NT2/D1 (cell line): ENCODE measurements around the gene SDR39U1.
A peak's percentile ranks its signal among the peaks of the same experiment; 100 is the strongest.
"Not testable (repeated sequence)": the region's sequence is repeated elsewhere in the genome, so short reads cannot be mapped to it uniquely, and the experiment has no call there.

Source experiments
- DNase-seq: peaks from one replicate; pipeline ENCODE4 v3.0.0-alpha.2; 2011; ENCODE audit warnings: low read depth, low spot score
- H3K27me3 ChIP-seq: 2 replicates; pipeline ENCODE4 v1.6.0; 2011; ENCODE audit warnings: mild to moderate bottlenecking; ENCODE audit not compliant: insufficient read length, insufficient read depth
- H3K36me3 ChIP-seq: 2 replicates; pipeline ENCODE4 v1.6.1; 2011; ENCODE audit warnings: mild to moderate bottlenecking, low read length, mixed read lengths; ENCODE audit not compliant: insufficient read depth, insufficient read length
- H3K4me1 ChIP-seq: 2 replicates; pipeline ENCODE4 v1.5.1; 2011; ENCODE audit not compliant: insufficient read depth, insufficient read length
- H3K4me3 ChIP-seq: 2 replicates; pipeline ENCODE4 v1.5.1; 2011; ENCODE audit warnings: low read depth; ENCODE audit not compliant: insufficient read length
- H3K9ac ChIP-seq: 2 replicates; pipeline ENCODE4 v1.6.0; 2011; ENCODE audit warnings: low read depth; ENCODE audit not compliant: insufficient read length
- H3K9me3 ChIP-seq: 2 replicates; pipeline ENCODE4 v1.5.1; 2011; ENCODE audit warnings: mild to moderate bottlenecking, low read length; ENCODE audit not compliant: insufficient read depth
- SUZ12 ChIP-seq: IDR thresholded peaks from 2 replicates; pipeline ENCODE4 v1.6.1; 2011; ENCODE audit not compliant: insufficient read length, insufficient read depth; ENCODE audit errors: extremely low read depth
- YY1 ChIP-seq: IDR thresholded peaks from 2 replicates; pipeline ENCODE4 v1.6.1; 2011; ENCODE audit not compliant: insufficient read length, insufficient read depth
- ZNF274 ChIP-seq: IDR thresholded peaks from 2 replicates; pipeline ENCODE4 v1.6.1; 2011; ENCODE audit warnings: mild to moderate bottlenecking, low read depth, low read length

The SDR39U1 gene

GRCh38 chr14:24442240-24443052, at the start of gene SDR39U1:
SDR39U1 (minus strand) TSS chr14:24442776; CDS start chr14:24442769, 7 bp downstream.
- Histone ChIP-seq H3K4me3 (peak within 1 kb of the TSS; percentile 82), H3K9me3 (no peaks in the 10 kb centered on the region), H3K36me3 (peaks cover 38% of the 10 kb centered on the region), H3K27me3 (no peaks in the 10 kb centered on the region), H3K9ac (peak within 1 kb of the TSS; percentile 85), H3K4me1 (no peaks in the 10 kb centered on the region)
- no peak for TF ChIP-seq ZNF274
- TF ChIP-seq SUZ12 = no peak
- no peak for TF ChIP-seq YY1
- DNase-seq = peak; percentile 94

GRCh38 chr14:24491586-24492408, 49.2 kb upstream of the SDR39U1 start:
- H3K4me1 ChIP-seq, H3K9me3 ChIP-seq, DNase-seq, H3K27me3 ChIP-seq, H3K36me3 ChIP-seq, H3K9ac ChIP-seq, H3K4me3 ChIP-seq: not testable (repeated sequence)

- Histone ChIP-seq H3K9me3 (peaks cover 24% of the 10 kb centered on the region), H3K36me3 (no peaks in the 10 kb centered on the region), H3K4me3 (no peak overlapping the region), H3K9ac (no peak overlapping the region), H3K27me3 (no peaks in the 10 kb centered on the region), H3K4me1 (no peaks in the 10 kb centered on the region)
- no peak for DNase-seq
- TF ChIP-seq YY1 = no peak
- TF ChIP-seq ZNF274 = no peak
- TF ChIP-seq SUZ12 = no peak
Observed at GRCh38 chr14:24483604-24484252, 41.2 kb upstream of the SDR39U1 start.

- H3K4me1 ChIP-seq, DNase-seq, H3K27me3 ChIP-seq, H3K4me3 ChIP-seq, H3K36me3 ChIP-seq, H3K9ac ChIP-seq: not testable (repeated sequence)
- peaks cover 34% of the 10 kb centered on the region for H3K9me3 ChIP-seq
Observed at GRCh38 chr14:24482699-24483303, 40.2 kb upstream of the SDR39U1 start.

- Histone ChIP-seq H3K9me3 (peaks cover 37% of the 10 kb centered on the region), H3K9ac (no peak overlapping the region), H3K4me1 (no peaks in the 10 kb centered on the region), H3K27me3 (no peaks in the 10 kb centered on the region), H3K4me3 (no peak overlapping the region), H3K36me3 (no peaks in the 10 kb centered on the region)
- TF ChIP-seq YY1 (no peak), ZNF274 (no peak)
- peak; percentile 46 for DNase-seq
Observed at GRCh38 chr14:24481622-24482324, 39.2 kb upstream of the SDR39U1 start.

GRCh38 chr14:24479999-24480398, 37.4 kb upstream of the SDR39U1 start:
- H3K9ac ChIP-seq, H3K4me3 ChIP-seq, H3K36me3 ChIP-seq, H3K4me1 ChIP-seq, H3K27me3 ChIP-seq: not testable (repeated sequence)
- peaks cover 37% of the 10 kb centered on the region for H3K9me3 ChIP-seq
- peak; percentile 30 for DNase-seq

- Histone ChIP-seq H3K9me3 (peaks cover 22% of the 10 kb centered on the region), H3K27me3 (no peaks in the 10 kb centered on the region), H3K36me3 (no peaks in the 10 kb centered on the region), H3K4me3 (no peak overlapping the region), H3K4me1 (no peaks in the 10 kb centered on the region), H3K9ac (no peak overlapping the region)
- no peak for DNase-seq
- no peak for TF ChIP-seq SUZ12
- TF ChIP-seq YY1 = no peak
- TF ChIP-seq ZNF274 = no peak
Observed at GRCh38 chr14:24475261-24475660, 32.7 kb upstream of the SDR39U1 start.
